ENCODE results near the gene TMEM41B.

DNA sequence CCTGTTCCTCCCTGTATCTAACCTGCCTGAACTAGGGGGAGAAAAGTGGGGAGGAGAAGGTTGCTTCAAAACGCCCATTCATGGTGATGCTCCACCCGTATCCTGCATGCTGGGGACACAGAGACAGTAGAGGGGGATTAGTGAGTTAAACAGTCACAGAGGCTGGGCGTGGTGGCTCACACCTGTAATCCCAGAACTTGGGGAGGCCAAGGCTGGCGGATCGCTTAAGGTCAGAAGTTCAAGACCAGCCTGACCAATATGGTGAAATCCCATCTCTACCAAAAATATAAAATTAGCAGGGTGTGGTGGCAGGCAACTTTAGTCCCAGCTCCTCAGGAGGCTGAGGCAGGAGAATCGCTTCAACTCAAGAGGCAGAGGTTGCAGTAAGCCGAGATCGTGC lies 47.5 kb downstream of the TMEM41B start:
- TF ChIP-seq, protein P1, sequence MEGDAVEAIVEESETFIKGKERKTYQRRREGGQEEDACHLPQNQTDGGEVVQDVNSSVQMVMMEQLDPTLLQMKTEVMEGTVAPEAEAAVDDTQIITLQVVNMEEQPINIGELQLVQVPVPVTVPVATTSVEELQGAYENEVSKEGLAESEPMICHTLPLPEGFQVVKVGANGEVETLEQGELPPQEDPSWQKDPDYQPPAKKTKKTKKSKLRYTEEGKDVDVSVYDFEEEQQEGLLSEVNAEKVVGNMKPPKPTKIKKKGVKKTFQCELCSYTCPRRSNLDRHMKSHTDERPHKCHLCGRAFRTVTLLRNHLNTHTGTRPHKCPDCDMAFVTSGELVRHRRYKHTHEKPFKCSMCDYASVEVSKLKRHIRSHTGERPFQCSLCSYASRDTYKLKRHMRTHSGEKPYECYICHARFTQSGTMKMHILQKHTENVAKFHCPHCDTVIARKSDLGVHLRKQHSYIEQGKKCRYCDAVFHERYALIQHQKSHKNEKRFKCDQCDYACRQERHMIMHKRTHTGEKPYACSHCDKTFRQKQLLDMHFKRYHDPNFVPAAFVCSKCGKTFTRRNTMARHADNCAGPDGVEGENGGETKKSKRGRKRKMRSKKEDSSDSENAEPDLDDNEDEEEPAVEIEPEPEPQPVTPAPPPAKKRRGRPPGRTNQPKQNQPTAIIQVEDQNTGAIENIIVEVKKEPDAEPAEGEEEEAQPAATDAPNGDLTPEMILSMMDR (IDR thresholded peaks at IDR 0.05; ENCODE audit: insufficient read depth, low read length, poor library complexity, severe bottlenecking) = no peak
- no peak for TF ChIP-seq EZH2phosphoT487 (conservative IDR thresholded peaks at IDR 0.05; ENCODE audit: low read length)
